Liver (tissue), 3 donors: ENCODE results near the gene WWOX.

Source experiments
- CTCF ChIP-seq: fragments of 150-350 bp; IDR thresholded peaks from 2 replicates; pipeline ENCODE4 v1.5.1; 2017; ENCODE audit warnings: improper control_type of control experiment, low read depth, low read length; ENCODE audit not compliant: missing input control
- HNF4G ChIP-seq: IDR thresholded peaks from 2 replicates; pipeline ENCODE4 v1.6.1; 2016; ENCODE audit warnings: antibody characterized with exemption
- TF ChIP-seq, protein P1 (sequence below): IDR thresholded peaks from 2 replicates; pipeline ENCODE4 v1.6.1; 2016; ENCODE audit warnings: antibody characterized with exemption
- donor health status: healthy.
- donor health status: healthy.

DNA sequence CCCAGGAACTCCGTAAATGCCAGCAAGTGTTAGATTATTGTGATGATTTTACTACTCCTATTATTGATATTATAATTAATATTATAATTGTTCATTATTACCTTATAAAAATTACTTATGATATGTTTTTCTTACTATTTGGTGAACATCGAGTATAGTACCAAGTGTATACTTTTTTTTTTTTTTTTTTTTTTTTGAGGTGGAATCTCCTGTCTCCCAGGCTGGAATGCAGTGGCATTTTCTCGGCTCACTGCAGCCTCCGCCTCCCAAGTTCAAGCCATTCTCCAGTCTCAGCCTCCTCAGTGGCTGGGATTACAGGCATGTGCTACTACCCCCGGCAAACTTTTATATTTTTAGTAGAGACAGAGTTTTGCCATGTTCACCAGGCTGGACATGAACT is 347.0 kb downstream of the WWOX start:
- TF ChIP-seq CTCF (no peak), HNF4G (no peak)
- TF ChIP-seq, protein P1, sequence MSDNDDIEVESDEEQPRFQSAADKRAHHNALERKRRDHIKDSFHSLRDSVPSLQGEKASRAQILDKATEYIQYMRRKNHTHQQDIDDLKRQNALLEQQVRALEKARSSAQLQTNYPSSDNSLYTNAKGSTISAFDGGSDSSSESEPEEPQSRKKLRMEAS = no peak
